ENCODE data around the gene SLC66A3.

SLC66A3 gene

DNA sequence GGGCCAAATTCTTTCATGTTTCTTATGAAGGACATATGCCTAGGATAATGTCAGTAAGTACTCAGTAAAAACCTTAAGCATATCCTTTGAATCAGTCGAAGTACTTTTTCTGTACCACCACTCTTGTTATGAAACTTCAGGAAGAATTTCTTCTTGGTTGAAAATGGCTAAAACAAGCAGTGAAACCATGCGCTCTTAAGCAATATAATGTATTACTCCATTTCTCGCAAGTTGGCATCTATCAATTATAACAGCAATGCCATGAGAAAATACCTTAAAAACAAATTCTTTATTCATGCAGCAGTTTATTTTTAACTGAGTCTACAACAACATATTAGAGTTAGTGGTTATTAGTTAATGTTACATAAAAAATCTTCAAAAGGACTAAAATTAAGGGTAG is 41.0 kb downstream of the SLC66A3 start:
- Mint-ChIP-seq H3K36me3 (ENCODE audit: low read depth) (peaks cover 48% of the 10 kb centered on the region), H3K4me3 (no peak overlapping the region), H3K9me3 (no peaks in the 10 kb centered on the region), H3K4me1 (no peaks in the 10 kb centered on the region), H3K27me3 (ENCODE audit: low read depth) (no peaks in the 10 kb centered on the region), H3K27ac (no peak overlapping the region)
- TF ChIP-seq, protein P1, sequence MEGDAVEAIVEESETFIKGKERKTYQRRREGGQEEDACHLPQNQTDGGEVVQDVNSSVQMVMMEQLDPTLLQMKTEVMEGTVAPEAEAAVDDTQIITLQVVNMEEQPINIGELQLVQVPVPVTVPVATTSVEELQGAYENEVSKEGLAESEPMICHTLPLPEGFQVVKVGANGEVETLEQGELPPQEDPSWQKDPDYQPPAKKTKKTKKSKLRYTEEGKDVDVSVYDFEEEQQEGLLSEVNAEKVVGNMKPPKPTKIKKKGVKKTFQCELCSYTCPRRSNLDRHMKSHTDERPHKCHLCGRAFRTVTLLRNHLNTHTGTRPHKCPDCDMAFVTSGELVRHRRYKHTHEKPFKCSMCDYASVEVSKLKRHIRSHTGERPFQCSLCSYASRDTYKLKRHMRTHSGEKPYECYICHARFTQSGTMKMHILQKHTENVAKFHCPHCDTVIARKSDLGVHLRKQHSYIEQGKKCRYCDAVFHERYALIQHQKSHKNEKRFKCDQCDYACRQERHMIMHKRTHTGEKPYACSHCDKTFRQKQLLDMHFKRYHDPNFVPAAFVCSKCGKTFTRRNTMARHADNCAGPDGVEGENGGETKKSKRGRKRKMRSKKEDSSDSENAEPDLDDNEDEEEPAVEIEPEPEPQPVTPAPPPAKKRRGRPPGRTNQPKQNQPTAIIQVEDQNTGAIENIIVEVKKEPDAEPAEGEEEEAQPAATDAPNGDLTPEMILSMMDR (IDR thresholded peaks at IDR 0.05; ENCODE audit: unreplicated experiment in 3 of 3), result no peak

DNA sequence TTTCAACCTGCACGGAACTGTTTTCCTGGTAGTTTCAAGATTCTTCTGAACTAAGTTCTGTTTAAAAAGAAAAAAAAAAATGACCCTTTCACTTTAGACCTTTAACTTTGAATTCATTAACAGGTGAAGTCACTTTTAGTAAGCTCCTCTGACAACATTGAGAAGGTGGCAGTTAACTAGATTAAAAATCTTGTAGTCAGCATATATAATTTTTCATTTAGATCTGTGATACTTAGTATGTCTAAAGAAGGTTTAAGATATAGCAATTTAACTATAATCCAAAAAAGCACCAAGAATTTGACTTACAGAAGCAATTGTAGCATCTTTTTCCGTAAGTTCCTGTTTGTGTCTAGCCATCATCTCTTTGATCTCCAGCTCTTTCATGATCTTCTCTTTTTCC is 45.4 kb downstream of the SLC66A3 start:
- H3K9me3 Mint-ChIP-seq, result no peaks in the 10 kb centered on the region
- peaks cover 61% of the 10 kb centered on the region for H3K36me3 Mint-ChIP-seq (ENCODE audit: low read depth)
- H3K27ac Mint-ChIP-seq, result no peak overlapping the region
- no peaks in the 10 kb centered on the region for H3K4me1 Mint-ChIP-seq
- H3K27me3 Mint-ChIP-seq (ENCODE audit: low read depth), result no peaks in the 10 kb centered on the region
- TF ChIP-seq, protein P1 (IDR thresholded peaks at IDR 0.05; ENCODE audit: unreplicated experiment in 3 of 3), result no peak
- no peak overlapping the region for H3K4me3 Mint-ChIP-seq

DNA sequence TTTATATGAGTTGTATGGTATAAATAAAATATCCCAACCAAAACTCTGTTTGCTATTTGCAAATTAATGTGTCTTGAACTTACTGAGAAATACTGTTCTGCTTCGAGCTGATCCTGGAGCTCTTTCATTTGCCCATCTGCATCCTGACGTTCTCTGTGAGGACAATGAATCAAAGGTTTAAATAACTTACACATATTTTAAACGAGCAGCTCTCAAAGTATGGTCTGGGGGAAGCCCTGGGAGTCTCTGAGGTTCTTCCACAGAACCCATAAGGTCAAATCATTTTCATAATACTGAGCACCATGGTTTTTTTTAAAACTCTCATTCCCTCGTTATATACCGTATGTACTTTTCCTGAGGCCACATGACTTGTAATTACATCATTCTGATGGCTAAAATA is 46.7 kb downstream of the SLC66A3 start:
- Mint-ChIP-seq H3K4me3 (no peak overlapping the region), H3K4me1 (no peaks in the 10 kb centered on the region), H3K9me3 (no peaks in the 10 kb centered on the region), H3K36me3 (ENCODE audit: low read depth) (peaks cover 49% of the 10 kb centered on the region), H3K27ac (no peak overlapping the region), H3K27me3 (ENCODE audit: low read depth) (no peaks in the 10 kb centered on the region)
- TF ChIP-seq, protein P1 (IDR thresholded peaks at IDR 0.05; ENCODE audit: unreplicated experiment in 3 of 3), result no peak

DNA sequence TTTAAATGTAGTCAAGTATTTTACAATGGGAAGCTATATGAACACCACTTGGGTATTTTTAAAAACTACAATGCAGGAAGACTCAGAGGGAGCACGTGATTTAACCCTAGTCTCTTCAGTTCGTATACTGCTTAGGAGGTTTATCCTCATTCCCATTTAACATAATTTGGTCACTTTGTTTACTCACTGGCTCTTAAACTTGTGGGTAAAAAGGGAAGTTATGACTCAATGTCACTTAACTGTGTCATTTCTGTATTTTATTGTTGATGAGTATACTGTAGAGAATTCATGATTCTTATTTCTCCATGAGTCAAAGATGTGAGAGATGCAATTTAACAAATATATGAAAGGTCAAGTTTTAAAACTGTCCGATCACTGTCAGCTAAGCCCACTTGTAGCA is 48.2 kb downstream of the SLC66A3 start:
- no peaks in the 10 kb centered on the region for H3K27me3 Mint-ChIP-seq (ENCODE audit: low read depth)
- no peaks in the 10 kb centered on the region for H3K4me1 Mint-ChIP-seq
- peaks cover 50% of the 10 kb centered on the region for H3K36me3 Mint-ChIP-seq (ENCODE audit: low read depth)
- H3K9me3 Mint-ChIP-seq, result no peaks in the 10 kb centered on the region
- no peak overlapping the region for H3K27ac Mint-ChIP-seq
- H3K4me3 Mint-ChIP-seq, result no peak overlapping the region
- TF ChIP-seq, protein P1 (IDR thresholded peaks at IDR 0.05; ENCODE audit: unreplicated experiment in 3 of 3), result no peak

GRCh38 chr2:11208083-11208482 is 52.8 kb downstream of the SLC66A3 start:
- TF ChIP-seq, protein P1 (IDR thresholded peaks at IDR 0.05; ENCODE audit: unreplicated experiment in 3 of 3), result no peak
- Mint-ChIP-seq H3K36me3 (ENCODE audit: low read depth) (peaks cover 41% of the 10 kb centered on the region), H3K9me3 (no peaks in the 10 kb centered on the region), H3K4me3 (no peak overlapping the region), H3K4me1 (no peaks in the 10 kb centered on the region), H3K27ac (no peak overlapping the region), H3K27me3 (ENCODE audit: low read depth) (no peaks in the 10 kb centered on the region)

GRCh38 chr2:11212645-11213044 is 57.4 kb downstream of the SLC66A3 start:
- Mint-ChIP-seq H3K36me3 (ENCODE audit: low read depth) (peaks cover 54% of the 10 kb centered on the region), H3K4me1 (no peaks in the 10 kb centered on the region), H3K9me3 (no peaks in the 10 kb centered on the region), H3K27me3 (ENCODE audit: low read depth) (no peaks in the 10 kb centered on the region), H3K27ac (no peak overlapping the region), H3K4me3 (no peak overlapping the region)
- TF ChIP-seq, protein P1 (IDR thresholded peaks at IDR 0.05; ENCODE audit: unreplicated experiment in 3 of 3), result no peak
